HPDE6-E6E7 (cell line): ENCODE data around the gene CLCN1.

Experiments
- DNase-seq: peaks from one replicate; pipeline ENCODE4 v3.0.0; 2011; ENCODE audit warnings: missing footprints; ENCODE audit errors: extremely low spot score

Gene CLCN1

DNA sequence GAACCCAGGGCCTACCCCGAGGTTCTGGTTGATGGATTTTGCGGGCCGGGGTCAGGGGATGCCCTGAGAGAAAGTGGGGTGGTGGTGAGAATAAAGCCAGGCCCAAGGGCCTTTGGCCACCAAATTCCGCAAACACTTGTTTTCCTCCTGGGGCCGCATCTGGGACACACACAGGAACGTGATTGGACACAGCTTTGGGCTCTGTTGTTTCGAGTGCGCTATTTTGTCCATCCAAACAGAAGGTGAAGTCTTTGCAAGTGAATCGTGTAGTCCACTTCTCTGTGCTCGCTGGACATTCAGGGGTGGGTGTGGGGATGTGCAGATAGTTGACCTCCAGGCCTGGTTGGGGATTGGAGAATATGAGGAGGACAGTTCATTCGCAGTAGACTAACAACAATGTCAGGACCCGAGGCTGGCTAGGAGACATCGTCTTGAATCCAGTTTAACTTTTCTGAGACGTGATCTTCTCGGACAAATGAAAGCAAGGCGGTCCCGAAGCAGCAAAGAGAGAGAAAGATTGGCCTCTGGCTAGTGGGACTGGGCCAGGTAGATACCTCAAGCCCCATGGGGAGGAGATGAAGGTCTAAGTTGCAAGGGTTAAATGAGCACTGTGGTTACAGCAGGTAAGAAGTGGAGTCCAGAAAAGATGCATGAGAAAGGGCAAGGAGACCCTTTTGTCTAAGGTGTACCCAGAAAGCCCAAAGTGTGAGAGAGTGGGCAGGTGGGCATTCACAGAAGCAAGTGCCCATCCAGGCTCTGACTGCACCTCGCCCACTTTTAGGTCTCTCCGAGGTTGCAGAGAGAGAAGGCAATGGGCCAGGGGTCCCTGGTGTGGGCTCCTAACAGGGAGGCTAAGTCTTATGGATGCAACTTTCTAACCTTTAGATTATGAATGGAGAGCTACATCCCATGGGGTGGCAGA, 47.4 kb downstream of the CLCN1 start:
- DNase-seq, result no peak

DNA sequence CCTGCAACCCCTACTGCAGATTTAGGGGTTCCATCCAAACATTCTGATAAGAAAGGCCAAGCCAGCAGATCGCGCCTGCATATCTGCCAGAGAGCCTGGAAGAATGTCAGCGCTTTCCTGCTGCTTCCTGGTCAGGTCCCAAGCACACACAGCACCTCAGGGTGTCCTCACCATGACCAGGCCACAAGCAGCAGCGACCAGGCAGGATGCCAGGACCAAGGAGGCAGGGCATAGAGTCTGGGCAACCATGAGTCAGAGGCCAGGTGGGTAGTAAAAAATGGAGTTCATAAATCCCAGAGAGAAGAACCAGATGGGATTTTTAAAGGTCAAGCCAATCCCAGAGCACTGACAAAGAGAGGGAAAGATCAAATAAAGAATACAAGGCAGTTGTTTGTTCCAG, 52.1 kb downstream of the CLCN1 start:
- DNase-seq, result no peak

DNA sequence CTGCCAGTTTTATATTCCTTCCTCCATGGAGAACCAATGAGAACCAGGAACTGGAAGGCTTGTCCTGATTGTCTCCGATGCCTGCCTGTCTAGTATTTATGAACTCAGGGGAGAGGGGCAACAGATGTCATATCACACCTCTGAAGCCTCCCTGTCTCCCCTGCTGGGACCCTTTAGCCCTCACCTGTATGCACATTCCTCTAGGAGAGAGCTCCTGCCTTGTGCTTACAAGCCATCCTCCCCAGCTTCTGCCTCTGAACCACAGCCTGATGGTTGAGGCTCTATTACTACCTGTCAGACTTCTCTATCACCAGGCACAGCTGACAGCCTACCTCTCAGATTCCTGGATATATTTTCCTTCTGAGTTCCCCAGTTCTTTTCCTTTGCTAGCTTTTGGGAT, 52.5 kb downstream of the CLCN1 start:
- no peak for DNase-seq

DNA sequence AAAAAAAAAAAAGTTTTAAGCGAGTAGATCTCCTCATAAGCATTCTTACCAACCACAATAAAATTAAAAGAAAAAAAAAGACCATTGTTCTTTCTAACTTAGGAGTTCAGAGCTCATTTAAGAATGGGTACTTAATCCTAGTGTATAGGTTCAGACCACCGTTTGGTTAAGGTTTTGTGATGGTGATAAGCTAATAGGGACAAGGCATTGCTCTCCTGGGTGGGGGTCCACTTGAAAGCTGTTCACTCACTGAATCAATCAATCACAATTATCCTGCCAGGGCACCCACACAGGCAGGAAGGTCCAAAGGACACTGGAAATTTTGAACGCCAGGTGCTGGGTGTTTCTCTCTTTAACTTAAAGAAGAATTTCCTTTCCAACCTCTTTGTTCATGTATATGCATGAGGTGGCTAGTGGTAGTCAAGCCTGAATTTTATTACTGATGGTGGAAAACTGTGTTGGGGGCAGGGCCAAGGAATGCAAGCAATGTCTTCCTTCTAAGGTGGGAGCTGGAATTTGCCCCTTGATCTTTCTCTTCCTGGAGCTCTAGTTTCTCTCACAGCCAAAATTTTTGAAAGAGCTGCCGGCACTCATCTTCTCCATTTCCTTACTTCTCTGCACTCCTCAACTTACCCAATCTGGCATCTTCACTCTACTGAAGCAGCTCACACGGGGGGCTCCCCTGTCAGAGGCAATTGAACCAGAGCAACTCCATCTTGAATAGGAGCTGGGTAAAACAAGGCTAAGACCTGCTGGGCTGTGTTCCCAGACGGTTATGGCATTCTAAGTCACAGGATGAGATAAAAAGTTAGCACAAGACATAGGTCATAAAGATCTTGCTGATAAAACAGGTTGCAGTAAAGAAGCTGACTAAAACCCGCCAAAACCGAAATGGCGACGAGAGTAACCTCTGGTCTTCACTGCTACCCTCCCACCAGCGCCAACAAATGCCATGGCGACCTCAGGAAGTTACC, 54.1 kb downstream of the CLCN1 start:
- no peak for DNase-seq

DNA sequence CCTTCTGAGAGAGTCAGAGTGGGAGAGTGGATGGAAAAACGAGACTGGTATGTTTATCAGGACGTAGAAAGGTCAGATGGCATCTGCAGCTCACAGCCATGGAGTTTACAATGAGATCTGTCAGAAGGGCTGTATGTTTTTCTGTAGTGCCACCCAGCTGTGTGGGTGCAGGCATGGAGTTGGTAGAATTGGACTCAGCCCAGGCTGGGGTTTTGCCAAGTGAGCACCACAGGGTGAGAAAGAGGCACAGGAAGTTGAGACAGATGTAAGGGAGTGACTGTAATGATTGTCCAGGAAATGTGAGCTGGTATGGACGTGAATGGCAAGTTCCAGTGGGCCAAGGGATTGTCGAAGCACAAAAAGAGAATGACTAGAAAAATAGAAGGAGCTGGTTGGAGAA, 56.2 kb downstream of the CLCN1 start:
- no peak for DNase-seq

DNA sequence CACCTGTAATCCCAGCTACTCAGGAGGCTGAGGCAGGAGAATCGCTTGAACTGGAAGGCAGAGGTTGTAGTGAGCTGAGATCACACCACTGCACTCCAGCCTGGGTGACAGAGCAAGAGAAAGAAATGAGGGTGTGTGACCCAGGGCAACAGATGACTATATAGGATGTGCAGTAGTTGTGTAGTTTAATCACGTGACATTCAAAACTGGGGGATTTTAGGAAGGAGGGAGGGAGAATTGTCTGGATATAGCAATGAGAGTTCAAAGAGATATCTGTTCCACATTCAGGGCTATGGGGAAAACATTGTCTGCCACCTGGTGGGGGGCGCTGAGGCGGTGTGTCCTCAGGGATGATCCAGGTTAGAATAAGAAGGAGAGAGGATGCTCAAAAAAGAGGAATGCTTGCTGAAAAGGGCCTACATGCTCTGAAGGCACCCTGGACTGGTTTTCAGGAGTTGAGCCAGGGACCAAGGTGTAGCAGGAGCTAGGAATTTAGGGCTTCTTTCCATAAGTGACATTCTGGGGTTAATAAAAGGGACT, 57.4 kb downstream of the CLCN1 start:
- no peak for DNase-seq

DNA sequence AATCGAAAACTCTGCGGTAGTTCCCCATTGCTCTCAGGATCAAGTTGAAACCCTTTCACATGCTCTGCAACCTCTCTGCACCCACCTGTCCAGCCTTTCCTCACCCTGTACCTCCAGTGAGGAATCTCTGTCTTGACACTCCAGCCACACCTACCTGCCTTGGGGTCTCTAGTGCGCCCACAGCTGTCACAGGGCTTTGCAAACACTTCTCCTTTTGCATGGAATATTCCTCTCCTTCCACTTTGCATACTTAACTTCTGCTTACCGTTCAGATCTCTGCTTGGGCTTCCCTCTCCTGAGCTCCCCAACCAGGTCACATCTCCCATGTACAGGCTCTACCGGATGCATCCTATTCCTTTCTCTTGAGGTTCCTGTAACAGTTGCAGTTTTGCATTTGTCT, 58.6 kb downstream of the CLCN1 start:
- no peak for DNase-seq

DNA sequence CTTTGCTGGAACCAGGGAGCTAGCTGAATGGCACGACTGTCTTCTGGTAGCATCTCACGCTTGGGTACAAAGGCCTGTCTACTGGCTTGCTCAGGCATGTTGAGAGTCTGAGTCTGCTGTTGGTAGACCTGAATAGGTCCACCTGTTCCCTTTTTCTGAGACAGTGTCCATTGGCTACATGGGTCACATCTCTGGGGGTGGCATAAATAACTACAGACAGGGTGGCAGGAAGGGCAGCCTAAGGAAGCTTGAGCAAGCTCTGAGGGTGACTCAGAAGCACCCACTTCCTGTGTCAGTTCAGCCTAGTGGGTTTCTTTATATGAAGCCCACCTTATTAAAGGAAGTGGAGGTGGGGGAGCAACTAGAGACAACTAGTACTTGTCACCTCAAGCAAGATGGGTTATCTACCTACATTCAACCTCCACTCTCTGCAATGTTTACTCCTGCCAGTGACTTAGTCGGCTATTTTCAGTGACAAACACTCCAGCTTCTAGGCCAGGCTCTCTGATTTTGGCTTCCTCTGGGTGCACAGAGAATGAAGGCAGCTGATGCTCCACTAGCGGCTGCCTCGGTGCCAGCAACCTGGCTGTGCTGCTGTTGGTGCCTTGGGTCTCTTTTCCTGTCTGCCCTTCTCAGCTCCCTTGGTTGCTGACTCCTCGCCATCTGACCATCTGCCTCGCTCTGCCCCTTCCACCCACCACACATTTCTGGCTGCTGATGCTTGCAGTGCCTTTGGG, 59.6 kb downstream of the CLCN1 start:
- DNase-seq, result no peak

DNA sequence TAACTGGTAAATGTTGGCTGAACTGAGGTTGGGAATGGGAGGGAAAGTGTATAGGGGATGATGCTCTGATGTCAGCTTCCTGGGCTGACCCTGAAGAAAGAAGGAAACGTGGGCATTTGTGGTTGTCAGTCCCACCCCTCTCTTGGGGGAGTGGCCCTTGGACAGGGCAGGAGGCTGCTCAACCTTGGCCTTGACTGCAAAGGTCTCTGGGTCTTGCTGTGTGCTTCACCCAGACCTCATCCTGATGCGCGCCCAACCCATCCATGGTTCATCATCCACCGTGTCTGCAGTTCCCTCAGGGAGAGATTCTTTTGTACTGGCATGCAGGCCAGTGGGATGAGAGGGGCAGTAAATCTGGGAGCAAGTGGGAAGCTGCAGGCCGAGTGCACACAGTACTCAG, 60.5 kb downstream of the CLCN1 start:
- DNase-seq, result no peak

DNA sequence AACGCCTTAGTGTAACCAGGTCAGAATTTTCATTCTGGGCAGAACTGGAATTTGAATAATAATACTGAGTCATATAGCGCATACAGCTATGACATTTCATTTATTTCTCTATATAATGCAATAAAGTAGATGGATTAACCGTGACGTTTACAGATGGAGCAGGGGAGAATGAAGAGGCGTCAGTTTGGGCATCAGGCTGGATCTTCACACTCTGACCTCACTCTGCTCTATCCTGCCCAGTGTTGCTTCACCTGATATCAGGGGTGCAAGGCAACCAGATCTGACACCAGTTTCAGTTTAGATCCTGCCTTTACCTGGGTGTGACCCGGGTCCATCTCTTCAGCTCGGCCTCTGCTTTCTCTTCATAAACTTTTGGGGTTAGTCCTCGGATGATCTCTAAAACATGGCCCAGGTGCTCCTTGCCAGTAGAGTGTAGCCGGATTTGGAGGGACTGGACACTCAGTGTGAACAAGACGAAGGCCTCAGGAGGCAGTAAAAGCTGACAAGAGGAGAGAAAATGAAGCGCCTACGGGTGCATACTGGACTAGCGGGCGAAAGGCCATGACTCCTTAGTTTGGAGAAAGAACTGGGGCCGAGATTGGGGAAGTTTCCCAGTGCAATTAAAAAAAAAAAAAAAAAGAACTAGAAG, 63.8 kb downstream of the CLCN1 start:
- no peak for DNase-seq

DNA sequence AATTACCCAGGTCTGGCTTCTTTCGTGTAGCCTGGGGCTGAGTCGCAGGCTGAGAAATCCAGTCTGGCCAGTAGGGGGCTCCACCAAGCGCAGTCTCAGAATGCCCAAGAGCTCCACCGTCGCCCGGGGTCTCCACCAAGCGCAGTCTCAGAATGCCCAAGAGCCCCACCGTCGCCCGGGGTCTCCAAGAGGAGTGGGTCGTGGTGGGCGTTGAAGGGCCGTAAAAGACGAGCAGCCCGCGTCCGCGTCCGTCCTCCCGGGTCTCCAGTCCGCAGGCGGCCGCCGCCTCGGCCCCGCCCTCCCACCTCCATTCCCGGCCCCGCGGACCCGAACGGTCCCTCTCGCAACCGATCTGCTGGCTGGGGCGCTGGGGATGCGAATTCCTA, 64.3 kb downstream of the CLCN1 start:
- no peak for DNase-seq

DNA sequence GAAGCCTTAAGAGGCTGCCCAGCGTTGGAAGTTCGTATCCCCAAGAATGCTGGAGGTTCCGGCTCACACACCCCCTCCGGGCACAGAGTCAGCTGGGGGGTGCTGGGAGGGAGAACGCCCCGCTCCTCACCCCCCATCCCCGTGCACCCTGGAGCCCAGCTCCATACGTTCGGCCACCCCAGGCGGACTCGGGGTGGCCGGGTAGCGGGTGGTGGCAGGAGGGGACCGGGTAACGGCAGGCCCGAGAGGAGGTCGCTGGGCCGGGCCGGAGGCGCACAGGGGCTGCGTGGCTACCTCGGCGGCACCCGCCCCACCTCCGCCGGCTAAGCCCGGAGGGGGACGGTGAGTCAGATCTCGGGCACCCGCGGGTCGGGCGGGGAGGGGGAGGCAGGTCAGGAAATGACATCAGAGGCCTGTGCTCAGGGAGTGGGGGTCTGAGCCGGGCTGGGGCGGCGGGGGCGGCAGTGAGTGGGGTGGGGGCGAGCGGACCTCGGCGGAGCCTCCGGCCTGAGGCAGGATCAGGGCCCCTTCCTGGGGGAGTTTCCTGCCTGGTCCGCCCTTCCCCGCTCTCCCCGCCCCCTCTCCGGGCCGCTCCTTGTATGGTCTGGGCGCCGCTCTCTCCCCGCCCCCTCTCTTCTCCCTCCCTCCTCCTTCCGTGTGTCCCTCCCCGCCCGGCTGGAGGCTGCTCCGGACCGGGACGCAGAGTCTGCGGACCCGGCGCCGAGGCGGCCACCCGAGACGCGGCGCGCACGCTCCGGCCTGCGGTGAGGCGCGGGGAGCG, 64.9 kb downstream of the CLCN1 start, which contains the start of gene ZYX:
Gene ZYX (plus strand): TSS at position 700 of the 781 bp plus-strand sequence. CDS start 227 bp downstream, outside the sequence.
- peak; percentile 91 for DNase-seq

DNA sequence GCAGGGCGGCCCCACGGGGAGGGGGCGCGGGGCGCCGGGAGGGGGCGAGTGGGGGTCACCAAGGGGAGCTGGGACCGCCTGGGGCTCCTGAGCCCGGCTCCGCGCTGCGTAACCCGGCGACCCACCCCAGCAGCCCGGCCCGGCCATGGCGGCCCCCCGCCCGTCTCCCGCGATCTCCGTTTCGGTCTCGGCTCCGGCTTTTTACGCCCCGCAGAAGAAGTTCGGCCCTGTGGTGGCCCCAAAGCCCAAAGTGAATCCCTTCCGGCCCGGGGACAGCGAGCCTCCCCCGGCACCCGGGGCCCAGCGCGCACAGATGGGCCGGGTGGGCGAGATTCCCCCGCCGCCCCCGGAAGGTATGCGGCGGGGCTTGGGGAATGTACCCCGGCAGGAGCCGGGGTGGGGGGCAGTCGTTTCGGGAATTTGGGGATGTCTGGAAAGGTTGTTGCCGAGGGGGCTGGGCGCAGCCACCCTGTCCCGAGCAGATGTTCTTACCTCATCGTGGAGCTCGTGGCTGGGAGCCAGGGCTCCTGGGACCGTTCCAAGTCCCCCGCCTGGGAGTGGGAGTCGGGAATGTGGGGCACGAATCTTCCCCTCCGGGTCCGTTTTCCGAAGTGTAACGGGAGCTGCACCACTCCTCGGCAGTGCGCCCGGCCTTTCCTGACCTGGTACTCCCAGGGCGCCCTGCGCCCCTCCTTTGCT, 65.7 kb downstream of the CLCN1 start:
- DNase-seq, result no peak

DNA sequence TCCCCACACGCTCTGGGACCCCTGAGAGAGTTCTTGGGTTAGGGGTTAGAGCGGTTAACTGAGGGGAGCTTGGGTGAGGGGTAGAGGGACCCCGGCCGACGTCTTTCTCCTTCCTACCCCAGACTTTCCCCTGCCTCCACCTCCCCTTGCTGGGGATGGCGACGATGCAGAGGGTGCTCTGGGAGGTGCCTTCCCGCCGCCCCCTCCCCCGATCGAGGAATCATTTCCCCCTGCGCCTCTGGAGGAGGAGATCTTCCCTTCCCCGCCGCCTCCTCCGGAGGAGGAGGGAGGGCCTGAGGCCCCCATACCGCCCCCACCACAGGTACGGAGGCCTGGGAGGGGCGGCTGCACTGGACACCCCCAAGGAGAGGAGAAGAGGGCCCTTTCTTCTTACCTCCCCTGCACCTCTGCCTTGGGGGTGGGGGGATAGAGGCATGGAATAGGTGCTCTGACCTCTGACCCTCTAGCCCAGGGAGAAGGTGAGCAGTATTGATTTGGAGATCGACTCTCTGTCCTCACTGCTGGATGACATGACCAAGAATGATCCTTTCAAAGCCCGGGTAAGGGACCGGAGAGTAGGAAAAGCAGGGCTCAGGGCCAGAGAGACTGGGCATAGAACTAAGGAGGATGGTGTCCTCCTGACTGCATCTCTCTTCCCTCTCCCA, 66.3 kb downstream of the CLCN1 start:
- DNase-seq, result no peak

DNA sequence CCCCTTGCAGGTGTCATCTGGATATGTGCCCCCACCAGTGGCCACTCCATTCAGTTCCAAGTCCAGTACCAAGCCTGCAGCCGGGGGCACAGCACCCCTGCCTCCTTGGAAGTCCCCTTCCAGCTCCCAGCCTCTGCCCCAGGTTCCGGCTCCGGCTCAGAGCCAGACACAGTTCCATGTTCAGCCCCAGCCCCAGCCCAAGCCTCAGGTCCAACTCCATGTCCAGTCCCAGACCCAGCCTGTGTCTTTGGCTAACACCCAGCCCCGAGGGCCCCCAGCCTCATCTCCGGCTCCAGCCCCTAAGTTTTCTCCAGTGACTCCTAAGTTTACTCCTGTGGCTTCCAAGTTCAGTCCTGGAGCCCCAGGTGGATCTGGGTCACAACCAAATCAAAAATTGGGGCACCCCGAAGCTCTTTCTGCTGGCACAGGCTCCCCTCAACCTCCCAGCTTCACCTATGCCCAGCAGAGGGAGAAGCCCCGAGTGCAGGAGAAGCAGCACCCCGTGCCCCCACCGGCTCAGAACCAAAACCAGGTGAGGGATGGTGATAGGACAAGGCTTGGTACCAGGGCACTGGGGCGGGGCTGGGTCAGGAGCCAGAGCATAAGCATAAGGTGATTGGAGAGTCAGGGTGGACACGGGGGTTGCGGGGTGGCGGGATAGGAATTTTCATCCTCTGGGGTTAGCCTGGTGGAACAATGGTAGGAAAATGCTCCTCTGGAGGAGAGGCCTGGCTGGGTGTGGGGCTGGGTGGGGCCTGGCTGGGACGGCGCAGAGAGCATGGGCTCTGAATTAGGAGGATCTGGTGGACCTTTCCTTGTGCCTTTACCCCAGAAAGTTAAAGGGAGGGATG, 67.1 kb downstream of the CLCN1 start:
- DNase-seq, result no peak

DNA sequence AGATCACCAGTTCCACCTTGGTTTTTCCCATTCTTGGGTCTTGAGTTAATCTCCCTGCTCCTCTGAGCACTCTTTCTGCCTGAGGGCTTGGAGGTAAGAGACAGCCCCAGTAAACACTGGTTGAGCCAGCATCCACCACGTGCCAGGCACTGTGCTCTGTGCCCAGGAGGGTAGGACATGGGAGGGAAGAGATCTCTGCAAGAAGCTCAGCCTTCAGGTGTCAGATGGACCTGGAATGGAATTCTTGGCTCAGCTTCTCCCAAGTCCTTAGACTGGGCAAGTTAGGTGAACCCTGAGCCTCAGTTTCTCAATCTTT, 67.7 kb downstream of the CLCN1 start:
- DNase-seq, result no peak

DNA sequence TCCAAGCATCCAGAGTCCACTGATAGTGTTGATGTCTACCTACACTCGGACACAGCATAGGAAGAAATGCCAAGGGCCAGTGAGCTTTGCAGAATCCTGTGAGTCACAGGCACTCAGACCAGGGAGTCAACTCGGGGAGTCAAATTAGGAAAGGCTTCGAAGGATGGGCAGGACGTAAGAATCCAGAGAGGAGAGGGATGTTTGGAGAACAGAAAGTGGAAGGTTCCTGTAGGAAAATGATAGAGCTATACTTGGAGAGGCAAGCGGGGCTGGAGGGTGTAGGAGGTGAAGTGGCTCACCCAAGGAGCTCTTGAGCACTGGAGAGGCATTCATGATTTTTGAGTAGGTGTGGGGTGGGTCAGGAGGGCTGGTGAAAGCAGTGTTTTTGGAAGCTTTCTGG, 68.2 kb downstream of the CLCN1 start:
- no peak for DNase-seq
